AG04449 (cell line): ENCODE results near the gene RNH1.
A peak's percentile ranks its signal among the peaks of the same experiment; 100 is the strongest.
"Not testable (repeated sequence)": the region's sequence is repeated elsewhere in the genome, so short reads cannot be mapped to it uniquely, and the experiment has no call there.

Experiments used
- CTCF ChIA-PET: fragments of 350-600 bp; formaldehyde crosslinking; extraction: SDS; loops from one replicate; lab custom pipeline; 2021; ENCODE audit warnings: antibody characterized with exemption; lab: Yijun Ruan, JAX
- POLR2A ChIA-PET: fragments of 400-600, 350-600 bp; formaldehyde crosslinking; extraction: SDS; loops from one replicate; lab custom pipeline; 2020; ENCODE audit warnings: antibody characterized with exemption, inconsistent platforms; lab: Yijun Ruan, JAX
- DNase-seq: peaks from one replicate; pipeline ENCODE4 v3.0.0-alpha.2; 2010; ENCODE audit warnings: low read depth, low spot score
- H3K4me3 ChIP-seq: 2 replicates; pipeline ENCODE4 v1.5.1; 2011; ENCODE audit warnings: low read depth, mild to moderate bottlenecking, control low read depth, low read length
- CTCF ChIP-seq: IDR thresholded peaks from one replicate; pipeline ENCODE4 v1.5.1; 2011; ENCODE audit warnings: mild to moderate bottlenecking, moderate library complexity, low read length, control low read depth, inconsistent platforms; ENCODE audit not compliant: insufficient read depth; ENCODE audit errors: missing control alignments

The RNH1 gene

GRCh38 chr11:528166-528814 is 21.2 kb upstream of the RNH1 start:
- CTCF ChIA-PET = interaction anchor here (2.7 kb wide), 1 partner anchor 10 kb away, joined by 21 read pairs; no protein-coding TSS in a partner anchor
- H3K4me3 ChIP-seq = no peak overlapping the region
- DNase-seq = no peak
- no peak for TF ChIP-seq CTCF
- POLR2A ChIA-PET = no interaction called here

- POLR2A ChIA-PET = no interaction called here
- CTCF ChIA-PET = no interaction called here
- no peak for DNase-seq
- no peak for TF ChIP-seq CTCF
- H3K4me3 ChIP-seq = no peak overlapping the region
These were observed 19.1 kb upstream of the RNH1 start for GRCh38 chr11:526192-526591.

DNA sequence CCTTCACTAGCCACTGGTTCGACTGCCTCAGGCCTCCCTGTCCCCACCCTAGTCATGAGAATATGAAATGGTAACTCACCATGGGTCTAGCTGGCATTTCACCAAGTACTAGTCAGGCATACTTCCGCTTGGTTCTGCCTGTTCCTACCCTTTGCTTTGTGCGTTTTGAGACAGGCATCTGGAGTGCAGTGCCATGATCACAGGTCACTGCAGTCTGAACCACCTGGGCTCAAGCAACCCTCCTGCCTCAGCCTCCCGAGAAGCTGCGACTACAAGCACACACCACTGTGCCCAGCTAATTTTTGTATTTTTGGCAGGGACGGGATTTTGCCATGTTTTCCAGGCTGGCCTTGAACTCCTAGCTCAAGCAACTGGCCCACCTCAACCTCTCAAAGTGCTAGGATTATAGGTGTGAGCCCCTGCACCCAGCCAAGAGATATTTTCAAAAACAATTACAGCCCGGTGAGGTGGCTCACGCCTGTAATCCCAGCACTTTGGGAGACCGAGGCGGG is 14.2 kb upstream of the RNH1 start:
- no peak for DNase-seq
- CTCF ChIA-PET = no interaction called here
- no peak for TF ChIP-seq CTCF
- H3K4me3 ChIP-seq = no peak overlapping the region
- POLR2A ChIA-PET = no interaction called here

GRCh38 chr11:520428-521176 is 13.6 kb upstream of the RNH1 start:
- H3K4me3 ChIP-seq = no peak overlapping the region
- ChIA-PET POLR2A (no interaction called here), CTCF (no interaction called here)
- no peak for TF ChIP-seq CTCF
- DNase-seq = no peak

DNA sequence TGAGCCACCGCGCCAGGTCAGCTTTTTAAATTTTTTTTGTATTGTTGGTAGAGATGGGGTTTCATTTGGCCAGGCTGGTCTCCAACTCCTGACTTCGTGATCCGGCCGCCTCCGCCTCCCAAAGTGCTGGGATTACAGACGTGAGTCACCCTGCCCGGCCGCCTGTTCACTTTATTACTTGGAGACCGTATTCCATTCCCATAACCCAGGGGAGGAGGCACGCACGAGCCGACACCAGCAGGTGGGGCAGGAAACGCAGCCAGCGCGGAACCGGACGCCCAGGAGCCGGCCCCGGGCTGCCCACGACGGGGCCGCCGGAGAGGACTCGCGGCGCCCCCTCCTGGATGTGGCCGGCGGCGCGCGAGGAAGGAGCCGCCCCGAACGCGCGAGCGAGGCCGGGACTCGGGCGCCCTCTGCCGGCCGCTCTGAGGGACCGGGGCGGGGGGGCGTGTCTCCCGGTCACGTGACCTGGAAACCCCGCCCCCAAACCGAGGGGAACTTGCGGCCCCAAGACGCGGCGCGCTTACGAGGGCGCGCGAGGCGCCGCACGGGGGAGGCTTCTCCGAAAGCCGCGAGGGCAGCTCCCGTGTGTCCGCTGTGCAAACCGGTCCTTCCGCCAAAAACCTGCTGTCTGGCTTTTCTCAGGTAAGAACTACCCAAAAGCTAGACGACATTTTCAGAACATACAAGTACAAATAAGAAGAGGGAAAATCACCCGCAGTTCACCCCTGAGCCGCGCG is 11.6 kb upstream of the RNH1 start:
- ChIA-PET CTCF (interaction anchor here (0.6 to 2.0 kb wide), 30 partner anchors 9 to 321 kb away, joined by 3 to 57 read pairs (median 3); partner anchors contain the start of genes HRAS and IFITM2), POLR2A (interaction anchor here (1.2 kb wide), 1 partner anchor 12 kb away, joined by 3 read pairs; no protein-coding TSS in a partner anchor)
- DNase-seq = peak; percentile 65
- H3K4me3 ChIP-seq = peak overlapping the region; percentile 49
- peak; percentile 87 for TF ChIP-seq CTCF

GRCh38 chr11:516918-517685 is 10.1 kb upstream of the RNH1 start:
- H3K4me3 ChIP-seq, POLR2A ChIA-PET, DNase-seq: not testable (repeated sequence)
- CTCF ChIA-PET = interaction anchor here (1.1 to 1.8 kb wide), 4 partner anchors 13 to 207 kb away, joined by 3 to 5 read pairs (median 4); no protein-coding TSS in a partner anchor
